Stimulated activated CD4-positive, alpha-beta T cell treated with anti-CD3 and anti-CD28 coated beads, Interleukin-1b, Interleukin-23, amount 100 ng/mL, for 4 hours (primary cell): ENCODE data around the gene C16orf54.
"Not testable (repeated sequence)": the region's sequence is repeated elsewhere in the genome, so short reads cannot be mapped to it uniquely, and the experiment has no call there.

Experiments
- DNase-seq, 2 donors: peaks; one replicate each; pipeline ENCODE4 v3.0.0-alpha.2; 2020; ENCODE audit warnings: low read depth in 2 of 2

C16orf54 gene

DNA sequence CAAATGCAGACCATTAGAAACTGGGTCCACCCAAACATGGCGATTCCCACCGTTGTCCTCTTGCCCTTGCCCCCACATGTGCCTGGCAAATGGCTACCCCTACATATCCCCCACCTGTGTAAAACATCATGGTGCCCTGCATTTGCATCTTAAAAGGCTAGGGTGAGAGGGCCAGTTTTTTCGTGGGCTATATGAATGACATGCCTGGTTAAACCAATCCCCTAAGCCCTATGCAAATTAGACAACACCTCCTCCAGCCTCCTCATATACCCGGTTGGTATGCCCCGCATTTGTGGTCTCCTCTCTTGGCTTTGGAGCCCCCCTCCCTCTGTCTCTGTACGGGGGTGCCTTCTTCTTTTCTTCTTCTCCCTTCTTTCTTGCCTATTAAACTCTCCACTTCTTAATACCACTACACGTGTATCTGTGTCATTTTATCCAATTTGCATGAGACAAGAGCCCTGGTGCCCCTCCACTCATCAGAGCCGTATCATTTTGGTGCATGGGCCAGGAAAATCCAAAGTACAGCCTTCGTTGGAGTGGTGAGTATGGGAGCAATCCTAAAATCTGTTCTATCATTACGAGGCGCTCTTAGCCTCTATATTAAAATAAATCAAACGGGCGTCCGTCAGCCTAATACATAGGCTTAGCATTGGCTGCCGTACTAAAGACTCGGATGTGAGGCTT is 36.7 kb downstream of the C16orf54 start:
- no peak for DNase-seq

DNA sequence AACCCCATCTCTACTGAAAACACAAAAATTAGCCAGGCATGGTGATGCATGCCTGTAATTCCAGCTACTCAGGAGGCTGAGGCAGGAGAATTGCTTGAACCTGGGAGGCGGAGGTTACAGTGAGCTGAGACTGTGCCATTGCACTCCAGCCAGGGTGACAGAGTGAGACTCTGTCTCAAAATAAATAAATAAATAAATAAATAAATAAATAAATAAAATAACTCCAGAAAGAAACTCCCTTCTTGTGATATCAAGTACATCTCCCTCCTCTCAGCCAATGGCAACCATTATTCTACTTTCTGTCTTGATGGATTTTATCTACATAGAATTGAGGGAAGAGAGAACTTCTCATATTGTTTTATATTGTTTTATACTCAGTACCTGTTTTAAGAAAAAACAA is 38.6 kb downstream of the C16orf54 start:
- not testable (repeated sequence) for DNase-seq

DNA sequence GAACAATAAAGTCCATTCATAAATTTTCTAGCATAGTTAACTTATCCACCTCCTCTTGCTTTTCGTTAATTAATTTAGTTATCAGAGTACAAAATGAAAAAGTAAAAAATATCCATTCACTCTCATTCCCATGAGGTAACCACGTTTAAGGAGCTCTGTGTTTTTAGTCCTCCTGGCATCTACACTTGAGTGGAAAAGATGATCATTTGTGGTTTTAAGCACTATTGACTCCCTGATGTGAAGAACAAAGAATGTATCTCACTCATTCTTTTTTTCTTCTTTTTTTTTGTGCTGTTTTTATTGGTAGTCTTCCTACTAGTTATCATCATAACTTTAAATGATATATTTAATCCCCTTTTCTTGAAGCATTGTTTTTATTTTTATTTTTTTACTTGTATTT is 40.8 kb downstream of the C16orf54 start:
- no peak for DNase-seq

DNA sequence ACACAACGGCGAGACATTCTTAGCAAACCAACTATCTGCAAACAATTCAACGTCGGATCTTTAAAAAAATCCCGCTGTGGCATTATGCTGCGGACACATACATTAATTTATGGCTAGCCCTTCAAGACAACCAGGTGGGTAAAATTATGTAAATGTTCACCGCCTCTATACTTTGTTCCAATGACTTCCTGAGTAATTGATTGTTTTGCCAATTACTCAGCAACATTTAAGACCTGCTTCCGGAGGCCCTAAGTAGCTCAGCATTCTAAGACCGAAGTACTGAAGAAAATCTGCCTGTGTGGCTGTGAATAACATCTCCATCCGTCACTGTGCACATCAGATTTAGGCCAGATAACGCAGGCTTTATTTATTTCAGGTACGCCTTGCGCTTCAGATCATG is 43.5 kb downstream of the C16orf54 start:
- peak in 1 of 2 donors; percentile 12 for DNase-seq

DNA sequence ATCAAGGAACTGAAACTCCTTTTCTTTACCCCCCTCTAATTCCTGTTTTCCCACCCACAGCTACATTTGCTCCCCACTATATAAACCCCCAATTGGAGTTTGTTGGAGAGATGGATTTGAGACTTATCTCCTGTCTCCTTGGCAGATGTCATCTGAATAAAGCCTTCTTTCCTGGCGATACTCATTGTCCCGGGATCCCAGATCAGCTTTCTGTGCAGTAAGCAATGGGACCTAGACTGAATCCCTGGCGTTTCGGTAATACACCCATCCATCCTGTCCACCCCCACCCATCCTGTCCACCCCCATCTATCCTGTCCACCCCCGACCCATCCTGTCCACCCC is 44.6 kb downstream of the C16orf54 start:
- DNase-seq, result no peak

DNA sequence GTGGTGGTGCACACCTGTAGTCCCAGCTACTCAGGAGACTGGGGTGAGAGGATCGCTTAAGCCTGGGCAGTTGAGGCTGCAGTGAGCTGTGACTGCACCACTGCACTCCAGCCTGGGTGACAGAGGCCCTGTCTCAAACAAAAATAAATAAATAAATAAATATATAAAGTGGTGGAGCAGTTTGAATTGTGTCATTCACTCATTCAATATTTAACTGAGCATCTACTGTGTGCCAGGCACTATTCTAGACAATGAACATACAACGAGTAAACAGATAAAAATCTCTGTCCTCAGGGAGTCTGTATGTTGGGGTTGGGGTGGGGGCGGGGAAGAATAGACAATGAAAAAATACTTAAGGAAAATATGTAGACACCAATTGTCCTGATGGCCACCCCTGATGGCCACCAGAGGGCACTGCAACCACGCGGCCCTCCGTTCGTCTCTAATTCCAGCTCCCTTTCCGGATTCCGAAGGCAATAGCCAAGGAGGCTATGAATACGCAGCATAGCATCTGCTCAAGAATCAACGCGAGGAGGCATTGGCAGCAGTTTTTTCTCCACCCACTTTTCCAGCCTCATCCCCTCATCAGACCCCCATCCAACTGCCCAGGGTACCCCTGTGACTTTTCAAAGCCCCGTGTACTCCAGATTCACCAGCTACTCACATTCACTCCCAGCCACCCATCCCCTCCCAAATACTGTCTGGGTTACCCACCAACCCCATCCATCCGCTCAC is 45.4 kb downstream of the C16orf54 start:
- peak; percentile 66 to 73 for DNase-seq

DNA sequence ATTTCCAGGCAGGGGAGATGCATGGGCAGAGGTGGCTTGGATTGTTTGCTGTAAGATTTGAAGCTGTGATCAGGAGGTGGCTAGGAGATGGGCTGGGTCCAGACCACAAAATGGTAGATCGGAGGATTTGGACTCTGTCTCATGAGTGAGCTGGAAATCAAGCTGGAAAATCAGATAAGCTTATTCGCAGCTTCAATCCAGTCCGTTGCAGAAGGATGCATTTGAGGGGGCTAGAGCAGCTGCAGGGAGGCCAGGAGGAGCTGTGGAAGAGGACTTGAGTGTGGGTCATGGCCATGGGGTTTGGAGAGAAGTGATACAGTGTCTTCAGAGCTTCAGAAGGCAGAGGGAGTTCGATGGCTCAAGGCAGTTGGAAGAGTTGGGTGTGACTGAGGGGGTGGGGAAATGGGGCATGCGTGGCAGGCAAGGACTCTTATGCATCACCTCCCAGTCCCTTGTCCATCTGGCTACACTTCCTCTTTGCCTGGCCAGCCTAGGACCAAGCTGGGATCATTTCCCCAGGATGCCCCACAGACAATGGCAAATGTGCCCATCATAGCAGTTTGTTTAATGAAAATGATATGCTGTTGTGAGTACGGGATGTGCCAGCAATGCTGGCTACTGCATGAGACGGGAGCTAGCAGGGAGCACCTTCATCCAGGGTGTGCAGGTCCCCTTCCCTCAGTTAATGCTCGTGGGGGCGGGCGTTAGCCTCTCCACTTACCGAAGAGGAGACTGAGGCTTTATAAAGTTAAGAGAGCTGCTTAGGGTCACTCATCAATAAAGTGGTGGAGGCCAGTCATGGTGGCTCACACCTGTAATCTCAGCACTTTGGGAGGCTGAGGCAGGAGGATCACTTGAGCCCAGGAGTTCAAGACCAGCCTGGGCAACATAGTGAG is 46.2 kb downstream of the C16orf54 start:
- DNase-seq, result no peak

DNA sequence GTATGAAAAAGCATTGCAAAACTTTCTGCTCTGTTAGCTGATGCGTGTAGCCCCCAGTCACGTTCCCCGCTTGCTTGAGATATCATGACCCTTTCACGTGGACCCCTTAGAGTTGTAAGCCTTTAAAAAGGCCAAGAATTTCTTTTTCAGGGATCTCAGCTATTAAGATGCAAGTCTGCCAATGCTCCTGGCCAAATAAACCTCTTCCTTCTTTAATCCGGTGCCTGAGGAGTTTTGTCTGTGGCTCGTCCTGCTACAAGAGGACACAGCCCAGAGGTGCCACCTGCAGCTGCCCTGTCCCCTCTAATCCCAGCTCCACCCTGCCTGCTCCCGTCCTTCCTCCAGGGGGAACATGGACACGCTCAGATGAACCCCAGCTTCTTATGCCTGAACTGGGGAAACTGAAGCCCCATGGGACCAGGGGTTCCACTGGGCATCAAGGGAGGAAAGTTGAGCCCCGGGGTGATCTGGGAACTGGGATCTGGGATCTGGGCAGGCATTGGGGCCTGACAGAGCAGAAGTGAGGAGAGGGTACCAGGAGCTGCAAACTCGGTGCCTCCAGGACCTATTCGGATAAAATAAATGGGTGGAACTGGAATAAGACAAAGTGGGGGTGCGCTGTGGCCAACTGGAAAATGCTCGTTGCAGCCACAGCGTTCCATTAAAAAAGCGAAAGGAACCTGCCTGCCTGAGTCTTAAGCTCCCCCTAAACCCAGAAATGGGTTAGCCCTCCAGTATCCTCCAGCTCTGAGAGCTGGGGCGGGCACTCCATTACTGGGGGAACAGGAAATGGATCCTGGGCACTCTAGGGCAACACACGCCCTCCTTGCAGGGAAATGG is 47.1 kb downstream of the C16orf54 start:
- no peak for DNase-seq

DNA sequence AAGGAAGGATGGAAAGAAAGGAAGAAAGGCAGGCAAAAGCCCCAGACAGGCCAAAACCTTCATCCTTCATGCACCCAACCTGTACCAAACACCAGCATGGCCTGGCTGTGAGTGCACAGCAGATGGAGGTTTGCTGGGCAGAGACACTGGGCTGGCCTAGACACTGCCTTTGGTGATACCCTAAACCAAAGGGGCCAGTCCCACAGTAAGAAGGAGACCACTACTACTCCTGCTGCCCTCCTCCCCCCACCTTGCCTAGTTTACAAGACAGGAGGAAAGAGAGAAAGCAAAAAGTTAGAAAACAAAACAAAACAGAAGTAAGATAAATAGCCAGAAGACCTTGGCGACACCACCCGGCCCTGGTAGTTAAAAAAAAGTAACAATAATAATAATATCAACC is 47.7 kb downstream of the C16orf54 start:
- DNase-seq, result no peak

DNA sequence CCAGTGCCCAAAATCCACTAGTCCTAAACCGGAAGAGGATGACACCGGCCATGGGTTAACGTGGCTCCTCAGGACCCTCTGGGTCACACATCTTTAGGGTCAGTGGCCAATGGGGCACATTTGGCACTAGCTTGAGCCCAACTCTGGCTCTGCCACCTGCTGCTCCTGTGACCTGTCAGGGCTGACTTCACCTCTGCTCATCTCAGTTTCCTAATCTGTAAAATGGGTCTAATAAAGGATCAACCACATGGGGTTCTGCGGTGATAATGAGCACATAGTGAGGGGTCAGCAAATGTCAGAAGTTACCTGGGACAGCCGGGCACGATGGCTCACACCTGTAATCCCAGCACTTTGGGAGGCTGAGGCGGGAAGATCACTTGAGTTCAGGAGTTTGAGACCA is 48.4 kb downstream of the C16orf54 start:
- DNase-seq, result no peak

DNA sequence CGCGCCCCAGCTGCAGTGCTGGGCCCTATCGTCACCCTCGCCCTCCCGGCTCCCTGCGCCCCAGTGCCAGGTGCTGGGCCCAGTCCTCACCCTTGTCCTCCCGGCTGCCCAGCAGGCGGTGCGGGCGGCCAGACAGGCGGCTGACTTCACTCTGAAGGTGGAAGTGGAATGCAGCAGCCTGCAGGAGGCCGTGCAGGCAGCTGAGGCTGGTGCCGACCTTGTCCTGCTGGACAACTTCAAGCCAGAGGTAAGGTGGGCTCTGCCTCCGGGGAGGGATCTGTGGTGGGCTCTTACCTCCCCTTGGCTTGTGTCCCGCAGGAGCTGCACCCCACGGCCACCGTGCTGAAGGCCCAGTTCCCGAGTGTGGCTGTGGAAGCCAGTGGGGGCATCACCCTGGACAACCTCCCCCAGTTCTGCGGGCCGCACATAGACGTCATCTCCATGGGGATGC is 48.9 kb downstream of the C16orf54 start:
- no peak for DNase-seq

DNA sequence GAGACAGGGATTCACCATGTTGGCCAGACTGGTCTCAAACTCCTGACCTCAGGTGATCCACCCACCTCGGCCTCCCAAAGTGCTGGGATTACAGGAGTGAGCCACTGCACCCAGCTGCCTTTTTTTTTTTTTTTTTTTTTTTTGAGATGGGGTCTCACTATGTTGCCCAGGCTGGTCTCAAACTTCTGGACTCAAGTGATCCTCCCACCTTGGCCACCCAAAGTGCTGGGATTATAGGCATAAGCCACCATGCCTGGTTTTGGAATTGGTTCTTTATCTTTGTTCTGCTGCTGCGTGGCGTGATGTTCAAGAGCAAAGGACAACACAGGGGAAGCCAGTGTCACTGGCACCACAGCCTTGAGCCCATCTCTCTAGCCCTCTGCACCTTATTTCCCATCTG is 50.1 kb downstream of the C16orf54 start:
- DNase-seq, result not testable (repeated sequence)

DNA sequence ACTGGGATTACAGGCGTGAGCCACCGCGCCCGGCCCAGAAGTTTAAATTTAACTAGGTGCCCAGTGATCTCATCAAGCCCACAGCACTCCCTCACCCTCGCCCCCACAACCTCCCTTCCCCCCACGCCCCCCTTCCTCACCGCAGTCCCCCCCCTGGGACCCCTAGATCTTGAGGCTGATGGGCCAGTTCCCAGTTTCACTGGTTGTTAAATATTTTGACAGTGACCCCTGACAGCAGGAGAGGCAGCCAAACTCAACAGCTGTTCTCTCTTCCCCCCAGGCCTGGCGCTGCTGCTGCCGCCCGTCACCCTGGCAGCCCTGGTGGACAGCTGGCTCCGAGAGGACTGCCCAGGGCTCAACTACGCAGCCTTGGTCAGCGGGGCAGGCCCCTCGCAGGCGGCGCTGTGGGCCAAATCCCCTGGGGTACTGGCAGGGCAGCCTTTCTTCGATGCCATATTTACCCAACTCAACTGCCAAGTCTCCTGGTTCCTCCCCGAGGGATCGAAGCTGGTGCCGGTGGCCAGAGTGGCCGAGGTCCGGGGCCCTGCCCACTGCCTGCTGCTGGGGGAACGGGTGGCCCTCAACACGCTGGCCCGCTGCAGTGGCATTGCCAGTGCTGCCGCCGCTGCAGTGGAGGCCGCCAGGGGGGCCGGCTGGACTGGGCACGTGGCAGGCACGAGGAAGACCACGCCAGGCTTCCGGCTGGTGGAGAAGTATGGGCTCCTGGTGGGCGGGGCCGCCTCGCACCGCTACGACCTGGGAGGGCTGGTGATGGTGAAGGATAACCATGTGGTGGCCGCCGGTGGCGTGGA is 51.2 kb downstream of the C16orf54 start:
- DNase-seq, result no peak

DNA sequence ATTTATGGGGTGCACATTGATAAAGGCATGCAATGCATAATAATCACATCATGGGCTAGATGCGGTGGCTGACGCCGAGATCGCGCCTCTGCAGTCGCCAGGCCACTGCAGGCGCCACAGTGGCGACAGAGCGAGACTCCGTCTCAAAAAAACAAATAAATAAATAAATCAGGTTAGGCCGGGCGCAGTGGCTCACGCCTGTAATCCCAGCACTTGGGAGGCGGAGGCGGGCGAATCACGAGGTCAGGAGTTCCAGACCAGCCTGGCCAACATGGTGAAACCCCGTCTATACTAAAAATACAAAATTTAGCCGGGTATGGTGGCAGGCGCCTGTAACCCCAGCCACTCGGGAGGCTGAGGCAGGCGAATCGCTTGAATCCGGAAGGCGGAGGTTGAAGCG is 53.2 kb downstream of the C16orf54 start:
- DNase-seq, result not testable (repeated sequence)
